GM12875 (cell line): Measurements from ENCODE around the gene OR2V1.
"Not testable (repeated sequence)": the region's sequence is repeated elsewhere in the genome, so short reads cannot be mapped to it uniquely, and the experiment has no call there.

Experiments
- H3K4me3 ChIP-seq: one replicate; pipeline ENCODE4 v1.5.1; 2011; ENCODE audit warnings: low read depth, low read length, control low read depth
- TF ChIP-seq, protein P1 (sequence below): IDR thresholded peaks from 2 replicates; pipeline ENCODE4 v1.5.1; 2011; ENCODE audit warnings: low read depth, mild to moderate bottlenecking, control low read depth, inconsistent platforms, low read length, moderate library complexity, borderline replicate concordance; ENCODE audit not compliant: insufficient read depth

The OR2V1 gene

DNA sequence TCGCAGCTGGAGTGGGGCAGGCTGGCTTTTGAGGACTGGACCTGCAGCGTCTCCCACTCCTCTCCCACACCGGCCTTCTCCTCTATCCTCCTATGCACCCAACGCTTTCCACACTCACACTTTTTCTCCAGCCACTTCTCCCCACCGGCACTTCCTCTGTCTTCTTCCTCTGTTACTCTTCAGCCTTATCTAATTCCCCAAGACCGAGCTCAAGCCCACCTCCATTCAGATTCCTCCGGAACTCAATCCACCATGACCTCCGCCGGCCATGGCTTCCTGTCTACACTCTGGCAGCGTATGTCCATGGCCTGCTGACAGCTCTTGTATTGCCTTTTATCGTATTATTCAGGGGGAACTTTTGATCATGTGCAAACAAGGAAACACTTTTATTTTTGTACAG is 545 bp upstream of the OR2V1 start:
- no peak overlapping the region for H3K4me3 ChIP-seq
- TF ChIP-seq, protein P1, sequence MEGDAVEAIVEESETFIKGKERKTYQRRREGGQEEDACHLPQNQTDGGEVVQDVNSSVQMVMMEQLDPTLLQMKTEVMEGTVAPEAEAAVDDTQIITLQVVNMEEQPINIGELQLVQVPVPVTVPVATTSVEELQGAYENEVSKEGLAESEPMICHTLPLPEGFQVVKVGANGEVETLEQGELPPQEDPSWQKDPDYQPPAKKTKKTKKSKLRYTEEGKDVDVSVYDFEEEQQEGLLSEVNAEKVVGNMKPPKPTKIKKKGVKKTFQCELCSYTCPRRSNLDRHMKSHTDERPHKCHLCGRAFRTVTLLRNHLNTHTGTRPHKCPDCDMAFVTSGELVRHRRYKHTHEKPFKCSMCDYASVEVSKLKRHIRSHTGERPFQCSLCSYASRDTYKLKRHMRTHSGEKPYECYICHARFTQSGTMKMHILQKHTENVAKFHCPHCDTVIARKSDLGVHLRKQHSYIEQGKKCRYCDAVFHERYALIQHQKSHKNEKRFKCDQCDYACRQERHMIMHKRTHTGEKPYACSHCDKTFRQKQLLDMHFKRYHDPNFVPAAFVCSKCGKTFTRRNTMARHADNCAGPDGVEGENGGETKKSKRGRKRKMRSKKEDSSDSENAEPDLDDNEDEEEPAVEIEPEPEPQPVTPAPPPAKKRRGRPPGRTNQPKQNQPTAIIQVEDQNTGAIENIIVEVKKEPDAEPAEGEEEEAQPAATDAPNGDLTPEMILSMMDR = no peak

DNA sequence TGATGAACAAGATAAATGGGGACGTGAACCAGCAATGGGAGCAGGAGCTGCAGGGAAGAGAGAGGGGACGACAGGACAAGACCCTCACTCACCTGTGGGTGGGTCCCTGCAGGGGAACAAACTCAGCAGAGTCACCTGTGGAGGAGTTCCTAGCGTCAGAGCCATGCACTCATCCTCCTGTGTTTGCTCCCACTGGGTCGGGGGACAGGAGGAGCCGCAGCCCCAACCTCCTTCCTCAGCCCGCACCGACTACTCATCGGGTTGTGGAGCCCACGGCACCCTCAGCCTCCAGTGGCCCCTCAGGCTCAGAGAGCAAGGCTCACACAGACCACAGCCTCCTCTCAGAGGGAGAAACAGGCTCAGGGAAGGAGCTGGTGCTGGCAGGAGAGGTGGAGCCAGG is 888 bp downstream of the OR2V1 start:
- not testable (repeated sequence) for H3K4me3 ChIP-seq

DNA sequence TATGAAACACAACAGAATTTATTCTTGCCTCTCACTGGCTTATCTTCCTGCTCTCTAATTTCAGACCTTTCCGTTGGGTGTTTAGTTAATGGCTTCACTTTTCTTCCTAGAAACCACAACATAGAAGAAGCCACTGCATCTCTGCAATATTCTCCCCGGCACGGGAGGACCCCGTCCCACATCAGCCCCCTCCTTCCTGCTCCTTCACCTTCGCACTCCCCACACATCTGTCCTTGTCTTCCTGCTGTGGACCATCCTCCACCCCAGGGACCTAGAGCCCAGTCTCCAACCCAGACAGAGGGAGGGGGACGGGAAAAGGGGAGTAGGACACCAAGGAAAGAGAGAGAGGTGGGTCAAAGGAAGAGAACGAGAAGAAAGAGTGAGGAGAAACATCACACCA is 1.4 kb downstream of the OR2V1 start:
- no peak overlapping the region for H3K4me3 ChIP-seq
- TF ChIP-seq, protein P1 = no peak

DNA sequence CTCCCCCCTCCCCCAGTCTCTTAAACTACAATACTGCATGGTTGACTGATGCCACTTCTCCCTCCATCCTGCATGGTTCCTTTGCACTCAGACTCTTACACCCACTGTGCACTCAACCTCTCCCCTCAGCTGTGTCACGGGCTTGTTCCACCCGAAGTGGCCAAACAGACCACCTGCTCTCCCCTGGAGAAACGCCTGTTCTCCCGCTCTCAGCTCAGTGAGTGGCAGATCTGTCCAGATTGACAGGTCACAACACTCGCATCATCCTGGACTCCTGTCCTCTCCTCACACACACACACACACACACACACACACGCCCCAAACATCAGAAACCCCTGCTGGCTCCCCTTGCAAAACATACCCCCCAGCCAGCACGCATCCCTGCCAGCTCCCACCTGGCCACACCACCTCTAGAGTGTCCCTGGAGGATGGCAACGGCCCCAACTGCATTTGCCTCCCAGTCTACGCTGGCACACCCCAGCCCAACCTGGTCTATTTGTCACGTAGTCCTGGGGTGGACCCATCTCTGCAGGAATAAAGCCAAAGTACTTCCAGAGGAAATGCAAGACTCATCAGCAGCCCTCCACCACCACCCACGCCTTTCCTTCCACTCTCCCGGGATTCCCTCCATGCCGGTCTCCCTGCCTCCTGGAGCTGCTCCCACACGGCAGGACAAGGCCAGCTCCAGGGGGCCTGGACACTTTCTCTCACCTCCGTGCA is 2.9 kb downstream of the OR2V1 start:
- no peak overlapping the region for H3K4me3 ChIP-seq
- TF ChIP-seq, protein P1 = no peak

DNA sequence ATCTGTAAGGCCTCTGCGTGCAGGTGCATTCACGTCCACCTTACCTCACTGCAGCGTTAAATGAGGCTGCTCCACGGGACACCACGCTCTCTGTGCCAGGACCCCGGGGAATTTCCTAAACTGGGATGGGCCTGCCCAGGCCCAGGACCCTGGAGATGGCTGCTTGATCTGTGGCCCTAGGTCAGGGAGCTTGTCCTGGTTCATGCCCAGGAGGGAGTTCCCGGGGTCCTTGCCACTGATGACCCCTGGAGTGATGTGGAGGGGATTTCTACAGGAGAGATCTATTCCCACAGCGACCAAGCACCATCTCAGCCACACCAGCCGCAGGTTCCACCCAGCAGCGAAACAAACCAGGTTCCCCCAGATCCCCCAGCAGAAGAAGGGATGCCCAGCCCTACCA is 3.5 kb downstream of the OR2V1 start:
- no peak overlapping the region for H3K4me3 ChIP-seq
- TF ChIP-seq, protein P1 = no peak

DNA sequence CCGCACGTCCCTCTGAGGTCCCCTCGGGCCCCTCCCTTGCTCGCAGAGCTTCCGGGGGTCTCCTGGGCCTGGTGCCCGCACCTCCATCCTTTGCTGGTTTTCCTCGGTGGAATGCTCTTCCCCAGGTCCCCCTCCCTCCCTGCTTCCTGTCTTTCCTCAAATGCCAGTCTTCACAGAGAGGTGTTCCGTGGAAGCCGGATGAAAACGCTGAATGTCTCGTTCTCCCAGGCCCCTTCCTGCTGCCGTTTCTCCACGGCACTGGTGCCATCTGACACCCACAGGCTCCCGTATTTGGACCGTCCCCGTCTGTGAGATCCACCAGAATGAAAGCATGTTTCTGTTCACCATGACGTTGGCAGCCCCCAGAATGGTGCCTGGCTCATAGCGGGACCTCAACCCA is 4.1 kb downstream of the OR2V1 start:
- TF ChIP-seq, protein P1 = no peak
- H3K4me3 ChIP-seq = no peak overlapping the region

DNA sequence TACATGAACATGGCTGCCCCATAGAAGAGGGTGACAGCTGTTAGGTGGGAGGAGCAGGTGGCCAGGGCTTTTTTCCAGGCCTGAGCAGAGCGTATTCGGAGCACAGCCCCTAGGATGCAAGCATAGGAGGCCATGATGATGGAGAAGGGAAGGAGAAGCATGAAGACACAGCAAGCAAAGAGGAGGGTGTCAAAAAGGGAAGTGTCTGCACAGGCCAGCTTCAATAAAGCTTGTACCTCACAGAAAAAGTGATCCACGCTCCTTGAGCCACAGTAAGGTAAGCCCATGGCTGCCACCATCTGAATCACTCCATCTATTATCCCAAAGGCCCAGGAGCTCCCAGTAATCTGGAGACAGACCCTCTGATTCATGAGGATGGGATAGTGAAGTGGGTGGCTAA is 6.4 kb downstream of the OR2V1 start:
- H3K4me3 ChIP-seq = no peak overlapping the region
- TF ChIP-seq, protein P1 = no peak
